Fibroblast of lung (primary cell): ENCODE results near the gene PIEZO2. TPM values are rescaled to one million over a fixed set of nuclear protein-coding genes. Genes with fewer than 3 reads are reported as not detected.

Experiments used
- DNase-seq, 2 donors: peaks; one replicate each; pipeline versions ENCODE4 v3.0.0 to v3.0.0-alpha.2; 2010; ENCODE audit warnings: low read depth in 2 of 2
- H2AFZ ChIP-seq: 2 replicates; pipeline ENCODE4 v1.5.1; 2012; ENCODE audit warnings: low read length, control low read depth, inconsistent platforms
- H3K27ac ChIP-seq: 2 replicates; pipeline ENCODE4 v1.5.1; 2011; ENCODE audit warnings: low read length, control low read depth; ENCODE audit not compliant: insufficient read depth
- H3K27me3 ChIP-seq: 2 replicates; pipeline ENCODE4 v1.5.1; 2011; ENCODE audit warnings: mild to moderate bottlenecking, low read length; ENCODE audit not compliant: control insufficient read depth, insufficient read depth
- H3K36me3 ChIP-seq: 2 replicates; pipeline ENCODE4 v1.5.1; 2011; ENCODE audit warnings: low read length; ENCODE audit not compliant: control insufficient read depth, insufficient read depth
- H3K4me1 ChIP-seq: 2 replicates; pipeline ENCODE4 v1.5.1; 2011; ENCODE audit warnings: low read length; ENCODE audit not compliant: control insufficient read depth, insufficient read depth; ENCODE audit errors: extremely low read depth
- H3K4me2 ChIP-seq: 2 replicates; pipeline ENCODE4 v1.5.1; 2011; ENCODE audit warnings: low read length, control low read depth; ENCODE audit not compliant: insufficient read depth; ENCODE audit errors: extremely low read depth
- H3K4me3 ChIP-seq, 4 experiments: fragments of 200-600 bp in 1 of 4; sonication (generic) in 1 of 4; replicated peaks in 1 of 4; 2 replicates each; pipeline ENCODE4 v1.5.1; 2011 to 2016; ENCODE audit warnings: low read length in 4 of 4, low read depth in 3 of 4, mild to moderate bottlenecking in 3 of 4, control low read depth in 2 of 4, inconsistent platforms in 1 of 4, mixed read lengths in 1 of 4; ENCODE audit not compliant: insufficient read depth in 1 of 4; ENCODE audit errors: control extremely low read depth in 1 of 4
- H3K79me2 ChIP-seq: 2 replicates; pipeline ENCODE4 v1.5.1; 2012; ENCODE audit warnings: mild to moderate bottlenecking, low read length, inconsistent platforms; ENCODE audit not compliant: control insufficient read depth, insufficient read depth
- H3K9ac ChIP-seq: 2 replicates; pipeline ENCODE4 v1.5.1; 2011; ENCODE audit warnings: mild to moderate bottlenecking, low read length, control low read depth; ENCODE audit not compliant: insufficient read depth
- H3K9me3 ChIP-seq: 2 replicates; pipeline ENCODE4 v1.5.1; 2012; ENCODE audit warnings: low read depth, low read length; ENCODE audit not compliant: control insufficient read depth, insufficient read depth
- H4K20me1 ChIP-seq: 2 replicates; pipeline ENCODE4 v1.5.1; 2011; ENCODE audit warnings: low read length; ENCODE audit not compliant: control insufficient read depth, insufficient read depth; ENCODE audit errors: extremely low read depth
- CTCF ChIP-seq, 2 donors: IDR thresholded peaks in 1 of 2; conservative IDR thresholded peaks in 1 of 2; 1 replicate in 1 of 2; 2 replicates in 1 of 2; pipeline ENCODE4 v1.5.1; 2011 to 2012; ENCODE audit warnings: low read length in 2 of 2, control low read depth in 1 of 2, inconsistent platforms in 1 of 2, low read depth in 1 of 2, mild to moderate bottlenecking in 1 of 2
- EZH2 ChIP-seq: IDR thresholded peaks from 2 replicates; pipeline ENCODE4 v1.5.1; 2012; ENCODE audit warnings: low read length, control low read depth, mild to moderate bottlenecking; ENCODE audit errors: missing control alignments
- polyA plus RNA-seq, 2 donors: library from polyadenylated mRNA; depleted of rRNA in 1 of 2; stranded (reverse) in 1 of 2; unstranded in 1 of 2; fragments of >200 nt; gene quantifications; 2 replicates each; pipeline ENCODE4 v1.2.1, GENCODE V29; 2011 to 2012; ENCODE audit warnings: missing spikeins in 1 of 2
- total RNA-seq: library from RNA; depleted of rRNA; stranded (reverse); fragments of >200 nt; gene quantifications from 2 replicates; pipeline ENCODE4 v1.2.1, GENCODE V29; 2014

PIEZO2 gene
- total and polyA plus RNA-seq, 2 donors (not counting 1 experiment from before 2014, with no cell fraction given) = 1.2 to 6.6 TPM

- peak; percentile 11 to 33 for DNase-seq
- H3K36me3 ChIP-seq = no peaks in the 10 kb centered on the region
- no peaks in the 10 kb centered on the region for H3K27me3 ChIP-seq
- no peak overlapping the region for H3K27ac ChIP-seq
- no peaks in the 10 kb centered on the region for H3K79me2 ChIP-seq
- H3K9me3 ChIP-seq = no peaks in the 10 kb centered on the region
- H3K4me1 ChIP-seq = no peaks in the 10 kb centered on the region
- no peak overlapping the region for H2AFZ ChIP-seq
- no peaks in the 10 kb centered on the region for H4K20me1 ChIP-seq
- no peak overlapping the region for H3K4me2 ChIP-seq
- TF ChIP-seq EZH2 (no peak), CTCF (conservative IDR thresholded peaks at IDR 0.05 in 1 of 2, IDR thresholded peaks at IDR 0.05 in 1 of 2; ENCODE audit: low read depth in 1 of 2, low read length in 2 of 2) (no peak)
- no peak overlapping the region for H3K9ac ChIP-seq
- H3K4me3 ChIP-seq = no peak overlapping the region
Observed at GRCh38 chr18:10798727-10799550, 350.4 kb downstream of the PIEZO2 start.

GRCh38 chr18:10797896-10798295 lies 351.5 kb downstream of the PIEZO2 start:
- TF ChIP-seq EZH2 (no peak), CTCF (conservative IDR thresholded peaks at IDR 0.05 in 1 of 2, IDR thresholded peaks at IDR 0.05 in 1 of 2; ENCODE audit: low read depth in 1 of 2, low read length in 2 of 2) (no peak)
- no peak overlapping the region for H2AFZ ChIP-seq

GRCh38 chr18:10794771-10795170 lies 354.6 kb downstream of the PIEZO2 start:
- Histone ChIP-seq H2AFZ (no peak overlapping the region), H3K27ac (no peak overlapping the region), H3K9me3 (no peaks in the 10 kb centered on the region), H4K20me1 (no peaks in the 10 kb centered on the region), H3K4me2 (no peak overlapping the region), H3K9ac (no peak overlapping the region), H3K36me3 (no peaks in the 10 kb centered on the region), H3K27me3 (no peaks in the 10 kb centered on the region), H3K79me2 (no peaks in the 10 kb centered on the region), H3K4me1 (no peaks in the 10 kb centered on the region), H3K4me3 (no peak overlapping the region)
- no peak for DNase-seq
- TF ChIP-seq CTCF (conservative IDR thresholded peaks at IDR 0.05 in 1 of 2, IDR thresholded peaks at IDR 0.05 in 1 of 2; ENCODE audit: low read depth in 1 of 2, low read length in 2 of 2) = no peak
- no peak for TF ChIP-seq EZH2

More at GRCh38 chr18:10797896-10798295, 351.5 kb downstream of the PIEZO2 start:
- H3K9me3 ChIP-seq = no peaks in the 10 kb centered on the region
- no peak overlapping the region for H3K9ac ChIP-seq
- no peak overlapping the region for H3K4me3 ChIP-seq
- H3K27ac ChIP-seq = no peak overlapping the region
- no peaks in the 10 kb centered on the region for H3K27me3 ChIP-seq
- H3K4me1 ChIP-seq = no peaks in the 10 kb centered on the region
- H3K79me2 ChIP-seq = no peaks in the 10 kb centered on the region
- no peaks in the 10 kb centered on the region for H4K20me1 ChIP-seq
- DNase-seq = no peak
- no peaks in the 10 kb centered on the region for H3K36me3 ChIP-seq
- H3K4me2 ChIP-seq = no peak overlapping the region
